Heart right ventricle (tissue), 16 donors: ENCODE results near the gene LHX3. TPM values are rescaled to one million over a fixed set of nuclear protein-coding genes. Genes with fewer than 3 reads are reported as not detected.

Source experiments
- ATAC-seq, 8 donors: fragments of 200-7000 bp; cut with Tn5 transposase; one replicate each; pipeline ENCODE4 v1.9.1; 2020; ENCODE audit warnings: mild to moderate bottlenecking in 8 of 8, moderate library complexity in 8 of 8, moderate number of reproducible peaks in 1 of 8
- DNase-seq, 2 donors: peaks; one replicate each; pipeline ENCODE4 v3.0.0-alpha.2; 2020
- H3K27ac ChIP-seq, 10 donors: fragments of 200-600 bp; sonication (generic) in 2 of 10; one replicate each; pipeline versions ENCODE4 v1.5.0 to v1.8.0; 2020 to 2022; ENCODE audit warnings: mild to moderate bottlenecking in 3 of 10
- H3K27me3 ChIP-seq, 7 donors: fragments of 200-600 bp; one replicate each; pipeline ENCODE4 v1.8.0; 2021 to 2022; ENCODE audit warnings: mild to moderate bottlenecking in 2 of 7
- H3K36me3 ChIP-seq, 9 donors: fragments of 200-600 bp; sonication (generic) in 1 of 9; one replicate each; pipeline versions ENCODE4 v1.5.0 to v1.8.0; 2020 to 2022; ENCODE audit warnings: mild to moderate bottlenecking in 2 of 9
- H3K4me1 ChIP-seq, 9 donors: fragments of 200-600 bp; sonication (generic) in 1 of 9; one replicate each; pipeline versions ENCODE4 v1.5.0 to v1.8.0; 2020 to 2022; ENCODE audit warnings: mild to moderate bottlenecking in 4 of 9
- H3K4me3 ChIP-seq, 10 donors: fragments of 200-600 bp; sonication (generic) in 2 of 10; one replicate each; pipeline versions ENCODE4 v1.5.0 to v1.8.0; 2020 to 2022; ENCODE audit warnings: mild to moderate bottlenecking in 7 of 10, moderate library complexity in 2 of 10
- H3K9me3 ChIP-seq, 11 donors: fragments of 200-600 bp in 10 of 11; sonication (generic) in 2 of 11; one replicate each; pipeline versions ENCODE4 v1.5.0 to v1.8.0; 2013 to 2022; ENCODE audit warnings: mild to moderate bottlenecking in 2 of 11, control low read depth in 1 of 11, moderate library complexity in 1 of 11
- CTCF ChIP-seq, 9 donors: fragments of 200-600 bp; sonication (generic) in 2 of 9; IDR thresholded peaks; one replicate each; pipeline versions ENCODE4 v1.5.0 to v1.8.0; 2021 to 2022; ENCODE audit warnings: antibody characterized with exemption in 9 of 9, mild to moderate bottlenecking in 5 of 9, moderate library complexity in 1 of 9
- WGBS, 2 donors: extraction: QIAGEN DNeasy Blood & Tissue Kit; methylation state at CpG; one replicate each; pipeline ENCODE4 v1.1.7; 2013; ENCODE audit warnings: inconsistent platforms in 1 of 2; 5-methylcytosine and 5-hydroxymethylcytosine counted together
- intact Hi-C, 10 donors: fragments of 100-400 bp; cut with DNase I; formaldehyde crosslinking; loops; one replicate each; pipeline versions ENCODE4 v1.11.1 to v1.14.2; 2022
- polyA plus RNA-seq, 2 donors: library from polyadenylated mRNA; stranded (reverse); fragments of 200-250 nt; gene quantifications; one replicate each; pipeline ENCODE4 v1.2.3, GENCODE V29; 2013
- total RNA-seq, 10 donors: library from RNA; stranded (reverse); fragmentation: NEBNext Ultra II Directional in 3 of 10; extraction: Animal tissue kit (Norgen Biotek cat#: 25700) in 3 of 10; gene quantifications; one replicate each; pipeline versions ENCODE4 v1.2.1 to v1.2.4, GENCODE V29; 2021 to 2023
- donor health status: Arrhythmogenic right ventricular cardiomyopathy.
- donor health status: ischemic (EF 13 %, LVEDD 7.1; RV severe dilation, severe dysfunction).
- donor health status: healthy with polysubstance abuse.
- donor health status: DM: no; HTN: yes; CAD: no.
- donor health status: DM: no; HTN: no; CAD: no.
- donor health status: ischemic (EF 25% LVEDD 6.9; RV normal size, moderate dysfunction).
- donor health status: ischemic (EF 25% LVEDD 5.7; RV mildly dilated, moderate dysfunction).
- donor health status: healthy.
- donor health status: DM: yes; HTN: yes; CAD: no.
- donor health status: Ischemic cardiomyopathy.
- donor health status: ischemic (EF 35%, LVEDD 5.7; RV mildly dilated, moderate dysfunction).
- donor health status: nonischemic (EF 11% LVEDD 7.7; RV severe dilation, severe dysfunction).
- donor health status: DM: yes; HTN: yes; CAD: no.
- donor health status: PGD.
- donor health status: ischemic (EF 29% LVEDD 5.4; RV normal size, mild dysfunction).
- donor health status: nonischemic (EF 23%, LVEDD 6.1; RV moderate dilation, normal function).

The LHX3 gene
- total and polyA plus RNA-seq, 12 donors, result not detected

- no peak for TF ChIP-seq CTCF (IDR thresholded peaks at IDR 0.05)
- Histone ChIP-seq H3K4me3 (no peak overlapping the region), H3K36me3 (peaks cover 0 to 45% (median 0%) of the 10 kb centered on the region in 9 donors), H3K4me1 (peaks cover 0 to 4% (median 0%) of the 10 kb centered on the region in 9 donors), H3K27ac (no peak overlapping the region), H3K27me3 (peaks cover 22 to 31% (median 26%) of the 10 kb centered on the region in 7 donors), H3K9me3 (no peaks in the 10 kb centered on the region)
- no peak for ATAC-seq
- intact Hi-C loops, result no loop called here
- WGBS, 2 donors, result 81 to 85% methylated on average over 9 of the region's 9 CpGs
- no peak for DNase-seq
Observed at GRCh38 chr9:136207616-136208015, 2.7 kb upstream of the LHX3 start.

GRCh38 chr9:136206602-136207275, 1.8 kb upstream of the LHX3 start:
- H3K36me3 ChIP-seq, result peaks cover 0 to 36% (median 0%) of the 10 kb centered on the region in 9 donors
- H3K27me3 ChIP-seq, result peaks cover 30 to 40% (median 35%) of the 10 kb centered on the region in 7 donors
- no peak for DNase-seq
- WGBS, 2 donors, result 85% methylated on average over 16 of the region's 16 CpGs
- intact Hi-C loops, result no loop called here
- no peak for ATAC-seq
- no peaks in the 10 kb centered on the region for H3K9me3 ChIP-seq
- H3K4me1 ChIP-seq, result peaks cover 0 to 4% (median 0%) of the 10 kb centered on the region in 9 donors
- TF ChIP-seq CTCF (IDR thresholded peaks at IDR 0.05), result no peak
- no peak overlapping the region for H3K27ac ChIP-seq
- H3K4me3 ChIP-seq, result no peak overlapping the region

- Histone ChIP-seq H3K36me3 (peaks cover 0 to 25% (median 0%) of the 10 kb centered on the region in 9 donors), H3K27me3 (peaks cover 41 to 51% (median 46%) of the 10 kb centered on the region in 7 donors), H3K4me1 (peaks cover 0 to 4% (median 0%) of the 10 kb centered on the region in 9 donors), H3K9me3 (no peaks in the 10 kb centered on the region), H3K4me3 (no peak overlapping the region), H3K27ac (no peak overlapping the region)
- intact Hi-C loops, result no loop called here
- WGBS, 2 donors, result 87 to 92% methylated on average over 5 of the region's 5 CpGs
- ATAC-seq (no peak), DNase-seq (no peak)
- no peak for TF ChIP-seq CTCF (IDR thresholded peaks at IDR 0.05)
Observed at GRCh38 chr9:136205707-136205992, 722 bp upstream of the LHX3 start.

- peaks cover 55 to 65% (median 59%) of the 10 kb centered on the region in 7 donors for H3K27me3 ChIP-seq
- 47 to 58% methylated on average over 24 to 25 of the region's 25 CpGs for WGBS, 2 donors
- ATAC-seq (no peak), DNase-seq (no peak)
- no peak for TF ChIP-seq CTCF (IDR thresholded peaks at IDR 0.05)
- no peaks in the 10 kb centered on the region for H3K9me3 ChIP-seq
- no peak overlapping the region for H3K4me3 ChIP-seq
- peaks cover 0 to 15% (median 0%) of the 10 kb centered on the region in 9 donors for H3K36me3 ChIP-seq
- intact Hi-C loops, result no loop called here
- H3K27ac ChIP-seq, result no peak overlapping the region
- peaks cover 0 to 4% (median 0%) of the 10 kb centered on the region in 9 donors for H3K4me1 ChIP-seq
Observed at GRCh38 chr9:136204145-136204805, 653 bp downstream of the LHX3 start.
